ENCODE results near the gene SEMA3C.

SEMA3C gene

GRCh38 chr7:80885757-80886156 is 33.1 kb downstream of the SEMA3C start:
- peaks cover 45% of the 10 kb centered on the region for H3K4me1 ChIP-seq (ENCODE audit: control insufficient read depth, insufficient read depth, low read length, unreplicated experiment)
- H2AFZ ChIP-seq (ENCODE audit: low read length, unreplicated experiment), result no peak overlapping the region
- peak overlapping the region; percentile 89; the same call in 1 of the 2 replicates for H3K27ac ChIP-seq (ENCODE audit: low read depth, low read length)

GRCh38 chr7:80884511-80885195 is 34.2 kb downstream of the SEMA3C start:
- peak overlapping the region; percentile 33 for H2AFZ ChIP-seq (ENCODE audit: low read length, unreplicated experiment)
- H3K79me2 ChIP-seq (ENCODE audit: control insufficient read depth, insufficient read depth, low read length, unreplicated experiment), result peaks cover 39% of the 10 kb centered on the region
- peaks cover 14% of the 10 kb centered on the region for H3K36me3 ChIP-seq (ENCODE audit: insufficient read depth, low read length)
- no peaks in the 10 kb centered on the region for H3K27me3 ChIP-seq (ENCODE audit: insufficient read depth, low read length)
- peaks cover 44% of the 10 kb centered on the region for H3K4me1 ChIP-seq (ENCODE audit: control insufficient read depth, insufficient read depth, low read length, unreplicated experiment)
- peak overlapping the region; percentile 89 for H3K27ac ChIP-seq (ENCODE audit: low read depth, low read length)
- H3K4me3 ChIP-seq (ENCODE audit: low read depth, low read length), result peak overlapping the region; percentile 22

More at GRCh38 chr7:80885757-80886156, 33.1 kb downstream of the SEMA3C start:
- Histone ChIP-seq H3K27me3 (ENCODE audit: insufficient read depth, low read length) (no peaks in the 10 kb centered on the region), H3K4me3 (ENCODE audit: low read depth, low read length) (no peak overlapping the region), H3K79me2 (ENCODE audit: control insufficient read depth, insufficient read depth, low read length, unreplicated experiment) (peaks cover 32% of the 10 kb centered on the region), H3K36me3 (ENCODE audit: insufficient read depth, low read length) (peaks cover 5% of the 10 kb centered on the region)

- H3K27ac ChIP-seq (ENCODE audit: low read depth, low read length), result peak overlapping the region; percentile 89
- H3K79me2 ChIP-seq (ENCODE audit: control insufficient read depth, insufficient read depth, low read length, unreplicated experiment), result peaks cover 44% of the 10 kb centered on the region
- peaks cover 15% of the 10 kb centered on the region for H3K36me3 ChIP-seq (ENCODE audit: insufficient read depth, low read length)
- no peak overlapping the region for H2AFZ ChIP-seq (ENCODE audit: low read length, unreplicated experiment)
- peaks cover 44% of the 10 kb centered on the region for H3K4me1 ChIP-seq (ENCODE audit: control insufficient read depth, insufficient read depth, low read length, unreplicated experiment)
- H3K4me3 ChIP-seq (ENCODE audit: low read depth, low read length), result peak overlapping the region; percentile 41
- no peaks in the 10 kb centered on the region for H3K27me3 ChIP-seq (ENCODE audit: insufficient read depth, low read length)
Measured at GRCh38 chr7:80883154-80884025, 35.5 kb downstream of the SEMA3C start.

DNA sequence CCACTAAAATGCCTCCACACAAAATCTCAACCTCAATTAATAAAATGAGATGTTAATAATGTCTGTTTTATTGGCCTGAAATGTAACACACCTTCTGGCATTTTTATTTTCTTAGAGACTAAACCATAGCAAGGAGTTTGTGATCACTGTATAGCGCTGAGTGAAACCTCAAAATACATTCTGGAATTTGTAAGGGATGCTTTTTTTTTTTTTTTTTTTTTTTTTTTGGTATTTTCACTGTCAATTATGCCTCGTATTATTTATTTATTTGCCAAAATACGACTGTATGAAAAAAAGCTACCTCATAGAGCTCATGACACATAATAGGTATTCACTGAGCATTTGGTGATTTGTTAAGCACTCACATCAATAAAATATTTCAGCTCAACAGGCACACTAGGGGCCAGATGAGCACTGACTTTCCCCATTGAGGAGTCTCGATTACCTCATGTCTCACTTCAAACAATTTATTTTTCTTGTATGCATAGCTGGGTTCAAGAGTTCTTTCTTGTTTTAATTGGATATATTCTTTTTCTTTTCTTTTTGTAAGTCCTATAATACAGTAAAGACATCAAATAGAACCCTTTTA is 36.5 kb downstream of the SEMA3C start:
- H3K4me3 ChIP-seq (ENCODE audit: low read depth, low read length), result no peak overlapping the region
- H2AFZ ChIP-seq (ENCODE audit: low read length, unreplicated experiment), result no peak overlapping the region
- H3K4me1 ChIP-seq (ENCODE audit: control insufficient read depth, insufficient read depth, low read length, unreplicated experiment), result peaks cover 47% of the 10 kb centered on the region
- H3K27ac ChIP-seq (ENCODE audit: low read depth, low read length), result peak overlapping the region; percentile 89
- H3K79me2 ChIP-seq (ENCODE audit: control insufficient read depth, insufficient read depth, low read length, unreplicated experiment), result peaks cover 44% of the 10 kb centered on the region
- H3K36me3 ChIP-seq (ENCODE audit: insufficient read depth, low read length), result peaks cover 15% of the 10 kb centered on the region
- H3K27me3 ChIP-seq (ENCODE audit: insufficient read depth, low read length), result no peaks in the 10 kb centered on the region

DNA sequence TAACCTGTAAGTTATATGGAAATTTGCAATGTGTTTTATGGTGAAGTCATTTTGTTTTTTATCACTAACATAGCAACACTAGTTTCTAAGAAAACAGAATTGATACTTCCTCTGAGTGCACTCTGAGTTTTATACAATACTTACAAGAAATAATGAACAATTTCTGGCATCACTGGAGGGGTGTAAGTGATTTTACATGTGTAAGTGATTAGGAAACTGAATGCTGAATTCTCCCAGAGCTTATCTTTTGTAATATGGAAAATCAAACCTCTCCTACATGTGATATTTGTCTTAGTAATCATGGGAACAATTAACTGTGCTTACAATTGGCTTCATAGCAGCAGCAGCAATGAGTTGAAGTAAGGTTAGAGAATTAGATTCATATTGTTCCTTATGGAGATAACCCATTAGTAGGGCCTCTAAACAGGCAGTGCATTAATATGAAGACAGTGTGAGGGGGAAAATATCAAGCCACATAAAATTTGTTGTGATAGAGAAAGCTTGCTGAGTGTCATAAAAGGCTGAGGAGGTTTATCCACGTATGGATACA is 37.4 kb downstream of the SEMA3C start:
- H3K4me1 ChIP-seq (ENCODE audit: control insufficient read depth, insufficient read depth, low read length, unreplicated experiment), result peaks cover 54% of the 10 kb centered on the region

DNA sequence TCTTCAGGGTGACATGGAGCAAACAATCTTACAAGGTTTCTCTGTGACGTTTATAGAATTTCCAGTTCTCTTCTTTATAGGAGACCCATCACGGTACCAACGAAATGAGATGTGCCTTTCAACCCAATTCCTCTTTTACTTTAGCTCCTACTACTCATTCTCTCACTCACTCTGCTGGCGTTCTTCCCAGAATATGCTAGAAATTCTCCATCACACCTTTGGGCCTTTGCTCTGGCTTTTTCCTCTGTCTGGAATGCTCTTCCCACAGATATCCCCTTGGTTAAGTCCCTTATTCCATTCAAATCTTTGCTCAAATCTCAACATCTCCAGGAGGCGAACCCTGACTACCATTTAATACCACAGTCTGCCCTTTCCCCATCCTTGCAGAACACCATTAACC is 39.0 kb downstream of the SEMA3C start:
- H3K27ac ChIP-seq (ENCODE audit: low read depth, low read length), result no peak overlapping the region
- H3K4me1 ChIP-seq (ENCODE audit: control insufficient read depth, insufficient read depth, low read length, unreplicated experiment), result peaks cover 41% of the 10 kb centered on the region
- H3K4me3 ChIP-seq (ENCODE audit: low read depth, low read length), result no peak overlapping the region
- H3K36me3 ChIP-seq (ENCODE audit: insufficient read depth, low read length), result peaks cover 20% of the 10 kb centered on the region
- no peaks in the 10 kb centered on the region for H3K27me3 ChIP-seq (ENCODE audit: insufficient read depth, low read length)
- peaks cover 51% of the 10 kb centered on the region for H3K79me2 ChIP-seq (ENCODE audit: control insufficient read depth, insufficient read depth, low read length, unreplicated experiment)
- H2AFZ ChIP-seq (ENCODE audit: low read length, unreplicated experiment), result no peak overlapping the region

More for the DNA sequence above, 37.4 kb downstream of the SEMA3C start:
- H3K27me3 ChIP-seq (ENCODE audit: insufficient read depth, low read length), result no peaks in the 10 kb centered on the region
- H3K4me3 ChIP-seq (ENCODE audit: low read depth, low read length), result no peak overlapping the region
- H3K36me3 ChIP-seq (ENCODE audit: insufficient read depth, low read length), result peaks cover 15% of the 10 kb centered on the region; the same call in 1 of the 2 replicates
- peaks cover 45% of the 10 kb centered on the region for H3K79me2 ChIP-seq (ENCODE audit: control insufficient read depth, insufficient read depth, low read length, unreplicated experiment)
- no peak overlapping the region for H3K27ac ChIP-seq (ENCODE audit: low read depth, low read length)
- H2AFZ ChIP-seq (ENCODE audit: low read length, unreplicated experiment), result no peak overlapping the region

DNA sequence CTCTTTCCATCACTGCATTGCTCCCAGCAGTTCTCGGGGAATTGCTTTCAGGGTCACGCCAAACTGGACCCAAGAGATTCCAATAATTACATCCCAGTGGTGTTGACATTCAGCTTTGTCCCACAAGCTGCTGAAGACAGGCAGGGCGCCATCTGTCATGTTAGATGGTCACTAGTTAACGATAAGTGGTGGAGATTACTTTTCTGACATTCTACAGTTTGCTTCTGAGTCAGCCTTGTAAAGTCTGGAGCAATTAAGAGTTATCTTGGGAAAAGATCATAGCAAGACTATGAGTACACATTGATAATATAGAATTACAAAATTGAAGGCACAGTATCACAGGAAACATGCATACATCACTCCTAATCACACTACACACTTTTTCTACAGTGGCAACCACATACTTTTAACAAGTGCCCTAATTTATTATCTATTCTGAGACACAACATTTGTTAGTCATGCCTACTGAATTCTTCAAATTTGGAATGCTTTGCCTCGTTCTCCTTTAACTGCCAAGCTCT is 41.9 kb downstream of the SEMA3C start:
- Histone ChIP-seq H3K27ac (ENCODE audit: low read depth, low read length) (peak overlapping the region; percentile 24), H3K36me3 (ENCODE audit: insufficient read depth, low read length) (peaks cover 32% of the 10 kb centered on the region), H3K4me1 (ENCODE audit: control insufficient read depth, insufficient read depth, low read length, unreplicated experiment) (peaks cover 22% of the 10 kb centered on the region), H3K4me3 (ENCODE audit: low read depth, low read length) (no peak overlapping the region), H2AFZ (ENCODE audit: low read length, unreplicated experiment) (no peak overlapping the region), H3K79me2 (ENCODE audit: control insufficient read depth, insufficient read depth, low read length, unreplicated experiment) (peaks cover 58% of the 10 kb centered on the region), H3K27me3 (ENCODE audit: insufficient read depth, low read length) (no peaks in the 10 kb centered on the region)

GRCh38 chr7:80875537-80876120 is 43.2 kb downstream of the SEMA3C start:
- Histone ChIP-seq H2AFZ (ENCODE audit: low read length, unreplicated experiment) (no peak overlapping the region), H3K79me2 (ENCODE audit: control insufficient read depth, insufficient read depth, low read length, unreplicated experiment) (peaks cover 51% of the 10 kb centered on the region), H3K4me3 (ENCODE audit: low read depth, low read length) (no peak overlapping the region), H3K27ac (ENCODE audit: low read depth, low read length) (no peak overlapping the region), H3K36me3 (ENCODE audit: insufficient read depth, low read length) (peaks cover 27% of the 10 kb centered on the region), H3K4me1 (ENCODE audit: control insufficient read depth, insufficient read depth, low read length, unreplicated experiment) (peaks cover 15% of the 10 kb centered on the region), H3K27me3 (ENCODE audit: insufficient read depth, low read length) (no peaks in the 10 kb centered on the region)

- H3K4me1 ChIP-seq (ENCODE audit: control insufficient read depth, insufficient read depth, low read length, unreplicated experiment), result peaks cover 17% of the 10 kb centered on the region
- H3K27me3 ChIP-seq (ENCODE audit: insufficient read depth, low read length), result no peaks in the 10 kb centered on the region
- no peak overlapping the region for H2AFZ ChIP-seq (ENCODE audit: low read length, unreplicated experiment)
- no peak overlapping the region for H3K4me3 ChIP-seq (ENCODE audit: low read depth, low read length)
- H3K27ac ChIP-seq (ENCODE audit: low read depth, low read length), result no peak overlapping the region
- peaks cover 39% of the 10 kb centered on the region for H3K79me2 ChIP-seq (ENCODE audit: control insufficient read depth, insufficient read depth, low read length, unreplicated experiment)
- H3K36me3 ChIP-seq (ENCODE audit: insufficient read depth, low read length), result peaks cover 17% of the 10 kb centered on the region
Measured at GRCh38 chr7:80873140-80873539, 45.7 kb downstream of the SEMA3C start.

DNA sequence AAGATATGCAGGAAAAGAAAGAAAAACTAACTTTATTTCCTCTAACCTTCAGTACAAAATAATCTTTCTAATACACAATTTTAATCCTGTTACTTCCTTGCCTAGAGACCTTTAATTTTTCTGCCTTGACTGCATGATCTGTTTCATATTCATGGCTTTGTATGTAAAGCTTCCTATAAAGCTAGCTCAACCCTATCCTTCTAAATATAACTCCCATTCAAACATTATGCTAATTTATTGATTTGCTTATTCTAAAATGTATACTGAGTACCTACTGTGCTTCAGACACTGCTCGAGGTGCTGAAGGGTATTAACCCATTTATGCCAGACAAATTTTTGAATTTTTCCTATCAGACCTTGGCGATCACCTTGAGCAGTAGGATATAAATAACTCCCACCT is 47.6 kb downstream of the SEMA3C start:
- peaks cover 7% of the 10 kb centered on the region for H3K4me1 ChIP-seq (ENCODE audit: control insufficient read depth, insufficient read depth, low read length, unreplicated experiment)
- H2AFZ ChIP-seq (ENCODE audit: low read length, unreplicated experiment), result no peak overlapping the region
- H3K4me3 ChIP-seq (ENCODE audit: low read depth, low read length), result no peak overlapping the region
- peaks cover 17% of the 10 kb centered on the region for H3K36me3 ChIP-seq (ENCODE audit: insufficient read depth, low read length)
- H3K79me2 ChIP-seq (ENCODE audit: control insufficient read depth, insufficient read depth, low read length, unreplicated experiment), result peaks cover 45% of the 10 kb centered on the region
- no peak overlapping the region for H3K27ac ChIP-seq (ENCODE audit: low read depth, low read length)
- no peaks in the 10 kb centered on the region for H3K27me3 ChIP-seq (ENCODE audit: insufficient read depth, low read length)
